Measurements from ENCODE around the gene HCRTR1. TPM values are rescaled to one million over a fixed set of nuclear protein-coding genes. Genes with fewer than 3 reads are reported as not detected.

The HCRTR1 gene
- not detected in 2 replicates for total RNA-seq

GRCh38 chr1:31617218-31617915 lies at the start of gene HCRTR1:
Gene HCRTR1, plus strand, starts transcription at chr1:31617689. Its CDS starts 1,504 bp downstream, at chr1:31619193.

GRCh38 chr1:31576201-31576669 lies 41.3 kb upstream of the HCRTR1 start, which contains the start of gene TINAGL1:
Gene TINAGL1, plus strand, starts transcription at chr1:31576515. Its CDS starts 634 bp downstream, at chr1:31577149.

GRCh38 chr1:31644560-31645273 lies 27.2 kb downstream of the HCRTR1 start, which contains the start of gene PEF1:
Gene PEF1, minus strand, starts transcription at chr1:31644876. Its CDS starts 12 bp downstream, at chr1:31644864.

Other genes with a start within 250 kb of the HCRTR1 start
- gene FABP3, start 244.6 kb upstream of the HCRTR1 start, total RNA-seq = 0.42 TPM in 1 of 2 replicates, not detected in the other
- 188 and 258 TPM in 2 replicates for gene SERINC2, start 204.5 kb upstream of the HCRTR1 start, total RNA-seq
- gene TINAGL1, start 41.2 kb upstream of the HCRTR1 start, total RNA-seq = 271 and 279 TPM in 2 replicates
- gene PEF1, start 27.2 kb downstream of the HCRTR1 start, total RNA-seq = 59.8 and 85.1 TPM in 2 replicates
- 97.7 and 98.1 TPM in 2 replicates for gene COL16A1, start 86.3 kb downstream of the HCRTR1 start, total RNA-seq
- 1.3 and 1.4 TPM in 2 replicates for gene ADGRB2, start 146.7 kb downstream of the HCRTR1 start, total RNA-seq
- gene SPOCD1, start 198.3 kb downstream of the HCRTR1 start, total RNA-seq = 4.4 and 5.6 TPM in 2 replicates

All from airway epithelial cell (primary cell).